ENCODE data around the gene GATB.

The GATB gene

DNA sequence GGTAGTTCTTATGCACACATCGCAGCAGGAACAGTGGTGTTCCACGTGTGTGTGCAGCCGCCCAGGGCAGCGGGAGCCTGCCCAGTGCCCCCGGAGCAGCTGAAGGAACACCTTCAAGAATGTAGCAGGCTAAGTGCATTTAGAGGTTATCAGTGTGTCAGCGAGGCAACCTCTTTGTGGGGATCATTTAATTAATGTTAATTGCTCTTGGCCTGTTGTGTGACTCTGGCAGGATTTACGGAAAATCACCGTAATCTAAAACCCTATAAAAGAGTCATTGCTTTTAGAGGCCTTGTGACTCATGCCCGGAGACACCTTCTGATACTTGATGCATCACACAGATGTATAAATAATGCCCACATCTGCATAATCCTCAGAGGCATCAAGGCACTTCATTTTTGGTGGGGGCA lies 47.3 kb upstream of the GATB start (continued):
- TF ChIP-seq, protein P1, sequence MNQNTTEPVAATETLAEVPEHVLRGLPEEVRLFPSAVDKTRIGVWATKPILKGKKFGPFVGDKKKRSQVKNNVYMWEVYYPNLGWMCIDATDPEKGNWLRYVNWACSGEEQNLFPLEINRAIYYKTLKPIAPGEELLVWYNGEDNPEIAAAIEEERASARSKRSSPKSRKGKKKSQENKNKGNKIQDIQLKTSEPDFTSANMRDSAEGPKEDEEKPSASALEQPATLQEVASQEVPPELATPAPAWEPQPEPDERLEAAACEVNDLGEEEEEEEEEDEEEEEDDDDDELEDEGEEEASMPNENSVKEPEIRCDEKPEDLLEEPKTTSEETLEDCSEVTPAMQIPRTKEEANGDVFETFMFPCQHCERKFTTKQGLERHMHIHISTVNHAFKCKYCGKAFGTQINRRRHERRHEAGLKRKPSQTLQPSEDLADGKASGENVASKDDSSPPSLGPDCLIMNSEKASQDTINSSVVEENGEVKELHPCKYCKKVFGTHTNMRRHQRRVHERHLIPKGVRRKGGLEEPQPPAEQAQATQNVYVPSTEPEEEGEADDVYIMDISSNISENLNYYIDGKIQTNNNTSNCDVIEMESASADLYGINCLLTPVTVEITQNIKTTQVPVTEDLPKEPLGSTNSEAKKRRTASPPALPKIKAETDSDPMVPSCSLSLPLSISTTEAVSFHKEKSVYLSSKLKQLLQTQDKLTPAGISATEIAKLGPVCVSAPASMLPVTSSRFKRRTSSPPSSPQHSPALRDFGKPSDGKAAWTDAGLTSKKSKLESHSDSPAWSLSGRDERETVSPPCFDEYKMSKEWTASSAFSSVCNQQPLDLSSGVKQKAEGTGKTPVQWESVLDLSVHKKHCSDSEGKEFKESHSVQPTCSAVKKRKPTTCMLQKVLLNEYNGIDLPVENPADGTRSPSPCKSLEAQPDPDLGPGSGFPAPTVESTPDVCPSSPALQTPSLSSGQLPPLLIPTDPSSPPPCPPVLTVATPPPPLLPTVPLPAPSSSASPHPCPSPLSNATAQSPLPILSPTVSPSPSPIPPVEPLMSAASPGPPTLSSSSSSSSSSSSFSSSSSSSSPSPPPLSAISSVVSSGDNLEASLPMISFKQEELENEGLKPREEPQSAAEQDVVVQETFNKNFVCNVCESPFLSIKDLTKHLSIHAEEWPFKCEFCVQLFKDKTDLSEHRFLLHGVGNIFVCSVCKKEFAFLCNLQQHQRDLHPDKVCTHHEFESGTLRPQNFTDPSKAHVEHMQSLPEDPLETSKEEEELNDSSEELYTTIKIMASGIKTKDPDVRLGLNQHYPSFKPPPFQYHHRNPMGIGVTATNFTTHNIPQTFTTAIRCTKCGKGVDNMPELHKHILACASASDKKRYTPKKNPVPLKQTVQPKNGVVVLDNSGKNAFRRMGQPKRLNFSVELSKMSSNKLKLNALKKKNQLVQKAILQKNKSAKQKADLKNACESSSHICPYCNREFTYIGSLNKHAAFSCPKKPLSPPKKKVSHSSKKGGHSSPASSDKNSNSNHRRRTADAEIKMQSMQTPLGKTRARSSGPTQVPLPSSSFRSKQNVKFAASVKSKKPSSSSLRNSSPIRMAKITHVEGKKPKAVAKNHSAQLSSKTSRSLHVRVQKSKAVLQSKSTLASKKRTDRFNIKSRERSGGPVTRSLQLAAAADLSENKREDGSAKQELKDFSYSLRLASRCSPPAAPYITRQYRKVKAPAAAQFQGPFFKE (tag by site-specific recombination; IDR thresholded peaks at IDR 0.05; ENCODE audit: borderline replicate concordance), result no peak
- peak; percentile 30; the same call in 1 of the 2 replicates for TF ChIP-seq KLF10 (tag by site-specific recombination; IDR thresholded peaks at IDR 0.05)
- TF ChIP-seq HOXC10 (CRISPR knock-in tag; IDR thresholded peaks at IDR 0.05), result no peak
- no peak for TF ChIP-seq ZBTB1 (tag by site-specific recombination; IDR thresholded peaks at IDR 0.05)
- peak; percentile 32; the same call in 1 of the 2 replicates for TF ChIP-seq ZNF561 (tag by site-specific recombination; IDR thresholded peaks at IDR 0.05; ENCODE audit: borderline replicate concordance)
- peak; percentile 88 for TF ChIP-seq SP7 (tag by site-specific recombination; IDR thresholded peaks at IDR 0.05)
- no peak for TF ChIP-seq KLF9 (tag by site-specific recombination; IDR thresholded peaks at IDR 0.05; ENCODE audit: low read depth)
- TF ChIP-seq, protein P2, sequence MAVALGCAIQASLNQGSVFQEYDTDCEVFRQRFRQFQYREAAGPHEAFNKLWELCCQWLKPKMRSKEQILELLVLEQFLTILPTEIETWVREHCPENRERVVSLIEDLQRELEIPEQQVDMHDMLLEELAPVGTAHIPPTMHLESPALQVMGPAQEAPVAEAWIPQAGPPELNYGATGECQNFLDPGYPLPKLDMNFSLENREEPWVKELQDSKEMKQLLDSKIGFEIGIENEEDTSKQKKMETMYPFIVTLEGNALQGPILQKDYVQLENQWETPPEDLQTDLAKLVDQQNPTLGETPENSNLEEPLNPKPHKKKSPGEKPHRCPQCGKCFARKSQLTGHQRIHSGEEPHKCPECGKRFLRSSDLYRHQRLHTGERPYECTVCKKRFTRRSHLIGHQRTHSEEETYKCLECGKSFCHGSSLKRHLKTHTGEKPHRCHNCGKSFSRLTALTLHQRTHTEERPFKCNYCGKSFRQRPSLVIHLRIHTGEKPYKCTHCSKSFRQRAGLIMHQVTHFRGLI (tag by site-specific recombination; IDR thresholded peaks at IDR 0.05), result no peak
- peak; percentile 57 for TF ChIP-seq KLF8 (tag by site-specific recombination; IDR thresholded peaks at IDR 0.05)
- no peak for TF ChIP-seq ZBTB7A (tag by site-specific recombination; IDR thresholded peaks at IDR 0.05; ENCODE audit: low read depth)
- 0 out of 2 replicates have a peak, but pooled peaks have one; percentile 25 for TF ChIP-seq ZSCAN30 (tag by site-specific recombination; IDR thresholded peaks at IDR 0.05)
- no peak for TF ChIP-seq ZNF157 (tag by site-specific recombination; IDR thresholded peaks at IDR 0.05)
- no peak for TF ChIP-seq ZNF239 (tag by site-specific recombination; IDR thresholded peaks at IDR 0.05)
- no peak; the same call in 1 of the 2 replicates for TF ChIP-seq ZNF558 (tag by site-specific recombination; IDR thresholded peaks at IDR 0.05)
- no peak for TF ChIP-seq ZNF274 (IDR thresholded peaks at IDR 0.05; ENCODE audit: low read length)
- no peak for TF ChIP-seq ZNF274 (tag by site-specific recombination; IDR thresholded peaks at IDR 0.05; ENCODE audit: borderline replicate concordance)
- peak; percentile 92; the same call in 1 of the 2 replicates for TF ChIP-seq MZF1 (tag by site-specific recombination; IDR thresholded peaks at IDR 0.05; ENCODE audit: borderline replicate concordance)
- no peak for TF ChIP-seq ZNF433 (tag by site-specific recombination; IDR thresholded peaks at IDR 0.05; ENCODE audit: low read depth)
- TF ChIP-seq FEZF1 (tag by site-specific recombination; IDR thresholded peaks at IDR 0.05), result peak; percentile 88
- TF ChIP-seq SCRT2 (tag by site-specific recombination; IDR thresholded peaks at IDR 0.05), result peak; percentile 64
- TF ChIP-seq OVOL3 (tag by site-specific recombination; IDR thresholded peaks at IDR 0.05), result 0 out of 2 replicates have a peak, but pooled peaks have one; percentile 15
- no peak for TF ChIP-seq KLF7 (tag by site-specific recombination; IDR thresholded peaks at IDR 0.05; ENCODE audit: borderline replicate concordance)
- peak; percentile 54; the same call in 1 of the 2 replicates for TF ChIP-seq ZNF10 (tag by site-specific recombination; IDR thresholded peaks at IDR 0.05)
- 0 out of 2 replicates have a peak, but pooled peaks have one; percentile 48 for TF ChIP-seq KLF16 (tag by site-specific recombination; IDR thresholded peaks at IDR 0.05)
- TF ChIP-seq ZNF664 (tag by site-specific recombination; IDR thresholded peaks at IDR 0.05), result no peak
- peak; percentile 52; the same call in 1 of the 2 replicates for TF ChIP-seq ZXDB (tag by site-specific recombination; IDR thresholded peaks at IDR 0.05)
- peak; percentile 81 for TF ChIP-seq ZNF366 (tag by site-specific recombination; conservative IDR thresholded peaks at IDR 0.05)
- no peak for TF ChIP-seq ZNF302 (tag by site-specific recombination; IDR thresholded peaks at IDR 0.05; ENCODE audit: low read depth)
- peak; percentile 62; the same call in 1 of the 2 replicates for TF ChIP-seq ZNF501 (tag by site-specific recombination; IDR thresholded peaks at IDR 0.05)
- peak; percentile 74 for TF ChIP-seq GLIS1 (tag by site-specific recombination; IDR thresholded peaks at IDR 0.05)
- peak; percentile 74 for TF ChIP-seq GFI1B (tag by site-specific recombination; IDR thresholded peaks at IDR 0.05)
- peak; percentile 72; the same call in 1 of the 2 replicates for TF ChIP-seq ZNF324 (tag by site-specific recombination; IDR thresholded peaks at IDR 0.05)
- TF ChIP-seq WT1 (tag by site-specific recombination; IDR thresholded peaks at IDR 0.05), result 0 out of 2 replicates have a peak, but pooled peaks have one; percentile 31
- peak; percentile 87 for TF ChIP-seq OSR2 (tag by site-specific recombination; IDR thresholded peaks at IDR 0.05)
- TF ChIP-seq, protein P3, sequence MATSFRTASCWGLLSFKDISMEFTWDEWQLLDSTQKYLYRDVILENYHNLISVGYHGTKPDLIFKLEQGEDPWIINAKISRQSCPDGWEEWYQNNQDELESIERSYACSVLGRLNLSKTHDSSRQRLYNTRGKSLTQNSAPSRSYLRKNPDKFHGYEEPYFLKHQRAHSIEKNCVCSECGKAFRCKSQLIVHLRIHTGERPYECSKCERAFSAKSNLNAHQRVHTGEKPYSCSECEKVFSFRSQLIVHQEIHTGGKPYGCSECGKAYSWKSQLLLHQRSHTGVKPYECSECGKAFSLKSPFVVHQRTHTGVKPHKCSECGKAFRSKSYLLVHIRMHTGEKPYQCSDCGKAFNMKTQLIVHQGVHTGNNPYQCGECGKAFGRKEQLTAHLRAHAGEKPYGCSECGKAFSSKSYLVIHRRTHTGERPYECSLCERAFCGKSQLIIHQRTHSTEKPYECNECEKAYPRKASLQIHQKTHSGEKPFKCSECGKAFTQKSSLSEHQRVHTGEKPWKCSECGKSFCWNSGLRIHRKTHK (tag by site-specific recombination; IDR thresholded peaks at IDR 0.05), result no peak

All from HEK293 (cell line).